Hepatocyte (in vitro differentiated cells): Measurements from ENCODE around the gene TAB3. TPM values are rescaled to one million over a fixed set of nuclear protein-coding genes. Genes with fewer than 3 reads are reported as not detected.

ENCODE experiments used
- DNase-seq: peaks from one replicate; pipeline ENCODE4 v3.0.0-alpha.2; 2016; ENCODE audit warnings: low spot score
- H2AFZ ChIP-seq: fragments of 200-600 bp; sonication (generic); 2 replicates; pipeline ENCODE4 v1.6.0; 2016; ENCODE audit warnings: antibody characterized with exemption, mild to moderate bottlenecking
- H3K27ac ChIP-seq: fragments of 200-600 bp; sonication (generic); 2 replicates; pipeline ENCODE4 v1.5.1; 2016; ENCODE audit warnings: mild to moderate bottlenecking
- H3K27me3 ChIP-seq: fragments of 200-600 bp; sonication (generic); 2 replicates; pipeline ENCODE4 v1.6.1; 2016
- H3K36me3 ChIP-seq: fragments of 200-600 bp; sonication (generic); replicated peaks from 2 replicates; pipeline ENCODE4 v1.5.1; 2016; ENCODE audit warnings: low read depth; ENCODE audit not compliant: insufficient read depth
- H3K4me1 ChIP-seq: fragments of 200-600 bp; sonication (generic); 2 replicates; pipeline ENCODE4 v1.5.1; 2016; ENCODE audit warnings: mild to moderate bottlenecking, moderate library complexity; ENCODE audit not compliant: insufficient read depth
- H3K4me2 ChIP-seq: fragments of 200-600 bp; sonication (generic); 2 replicates; pipeline ENCODE4 v1.6.0; 2016
- H3K4me3 ChIP-seq: fragments of 200-600 bp; sonication (generic); 2 replicates; pipeline ENCODE4 v1.5.1; 2016; ENCODE audit warnings: mild to moderate bottlenecking
- H3K79me2 ChIP-seq: fragments of 200-600 bp; sonication (generic); 2 replicates; pipeline ENCODE4 v1.6.0; 2017; ENCODE audit warnings: mild to moderate bottlenecking
- H3K9me2 ChIP-seq: fragments of 200-600 bp; sonication (generic); replicated peaks from 2 replicates; pipeline ENCODE4 v1.6.0; 2017; ENCODE audit warnings: mild to moderate bottlenecking; ENCODE audit not compliant: insufficient read depth
- H3K9me3 ChIP-seq: fragments of 200-600 bp; sonication (generic); 2 replicates; pipeline ENCODE4 v1.5.1; 2016; ENCODE audit warnings: low read depth, mild to moderate bottlenecking
- H4K20me1 ChIP-seq: fragments of 200-600 bp; sonication (generic); 2 replicates; pipeline ENCODE4 v1.6.0; 2016; ENCODE audit warnings: mild to moderate bottlenecking; ENCODE audit not compliant: insufficient read depth, poor library complexity, severe bottlenecking
- EZH2 ChIP-seq: fragments of 200-600 bp; sonication (generic); IDR thresholded peaks from 2 replicates; pipeline ENCODE4 v1.6.1; 2016; ENCODE audit warnings: antibody characterized with exemption, mild to moderate bottlenecking, borderline replicate concordance
- EZH2phosphoT487 ChIP-seq: fragments of 200-600 bp; sonication (generic); IDR thresholded peaks from one replicate; pipeline ENCODE4 v1.6.1; 2018; ENCODE audit warnings: antibody characterized with exemption, mild to moderate bottlenecking, low read depth, moderate library complexity; ENCODE audit not compliant: unreplicated experiment, severe bottlenecking
- whole genome bisulfite sequencing: methylation state at CpG from one replicate; pipeline ENCODE4 v1.1.6; 2016; ENCODE audit warnings: low lambda C conversion rate; ENCODE audit errors: missing lambda C conversion rate; 5-methylcytosine and 5-hydroxymethylcytosine counted together
- polyA plus RNA-seq: library from polyadenylated mRNA; unstranded; fragments of >200 nt; fragmentation: Nextera tagmentation; extraction: Ambion mirVana; gene quantifications from 2 replicates; pipeline ENCODE4 v1.2.1, GENCODE V29; 2016
- total RNA-seq: library from RNA; depleted of rRNA; stranded (reverse); fragments of >200 nt; gene quantifications from 2 replicates; pipeline ENCODE4 v1.2.3, GENCODE V29; 2014
- TF ChIP-seq, protein P1 (sequence below): fragments of 200-600 bp; sonication (generic); IDR thresholded peaks from 2 replicates; pipeline ENCODE4 v1.5.1; 2016; ENCODE audit warnings: antibody characterized with exemption, mild to moderate bottlenecking; ENCODE audit not compliant: poor library complexity

TAB3 gene
- total and polyA plus RNA-seq, 2 experiments from 2014 or later = 18.9 to 79.1 TPM

DNA sequence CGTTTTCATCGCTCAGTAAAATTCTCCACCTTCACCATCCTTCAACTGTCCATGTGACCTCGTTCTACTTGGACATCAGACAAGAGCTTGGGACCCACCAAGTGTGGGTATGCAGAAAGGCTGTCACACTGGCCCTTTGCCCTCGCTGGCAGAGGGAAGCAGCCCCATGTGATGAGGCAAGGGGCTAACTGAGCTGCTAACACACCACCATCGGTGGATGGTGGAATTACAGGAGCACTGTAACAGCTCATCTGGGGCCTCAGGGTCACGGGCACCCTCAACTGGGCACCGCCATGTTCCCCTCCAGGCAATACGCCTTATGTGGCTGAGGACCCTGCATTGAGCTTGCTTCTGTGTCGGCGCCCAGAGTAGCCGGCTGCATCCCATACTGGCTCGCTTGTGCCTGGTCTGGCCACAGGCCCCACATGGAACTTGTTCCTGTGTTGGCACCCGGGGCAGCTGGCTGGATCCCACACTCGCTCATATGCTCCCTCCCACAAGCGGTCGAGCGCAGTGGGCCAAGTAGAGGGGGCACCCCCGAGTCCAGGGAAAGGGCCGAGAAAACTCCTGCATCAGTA, 109.5 kb downstream of the TAB3 start:
- Histone ChIP-seq H3K9me3 (no peaks in the 10 kb centered on the region), H3K27me3 (no peaks in the 10 kb centered on the region), H3K4me2 (no peak overlapping the region), H3K4me3 (no peak overlapping the region), H3K9me2 (no peaks in the 10 kb centered on the region), H3K27ac (no peak overlapping the region), H3K79me2 (no peaks in the 10 kb centered on the region), H3K36me3 (no peaks in the 10 kb centered on the region), H2AFZ (no peak overlapping the region), H3K4me1 (no peaks in the 10 kb centered on the region), H4K20me1 (no peaks in the 10 kb centered on the region)
- TF ChIP-seq EZH2 = no peak
- TF ChIP-seq, protein P1, sequence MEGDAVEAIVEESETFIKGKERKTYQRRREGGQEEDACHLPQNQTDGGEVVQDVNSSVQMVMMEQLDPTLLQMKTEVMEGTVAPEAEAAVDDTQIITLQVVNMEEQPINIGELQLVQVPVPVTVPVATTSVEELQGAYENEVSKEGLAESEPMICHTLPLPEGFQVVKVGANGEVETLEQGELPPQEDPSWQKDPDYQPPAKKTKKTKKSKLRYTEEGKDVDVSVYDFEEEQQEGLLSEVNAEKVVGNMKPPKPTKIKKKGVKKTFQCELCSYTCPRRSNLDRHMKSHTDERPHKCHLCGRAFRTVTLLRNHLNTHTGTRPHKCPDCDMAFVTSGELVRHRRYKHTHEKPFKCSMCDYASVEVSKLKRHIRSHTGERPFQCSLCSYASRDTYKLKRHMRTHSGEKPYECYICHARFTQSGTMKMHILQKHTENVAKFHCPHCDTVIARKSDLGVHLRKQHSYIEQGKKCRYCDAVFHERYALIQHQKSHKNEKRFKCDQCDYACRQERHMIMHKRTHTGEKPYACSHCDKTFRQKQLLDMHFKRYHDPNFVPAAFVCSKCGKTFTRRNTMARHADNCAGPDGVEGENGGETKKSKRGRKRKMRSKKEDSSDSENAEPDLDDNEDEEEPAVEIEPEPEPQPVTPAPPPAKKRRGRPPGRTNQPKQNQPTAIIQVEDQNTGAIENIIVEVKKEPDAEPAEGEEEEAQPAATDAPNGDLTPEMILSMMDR = no peak
- TF ChIP-seq EZH2phosphoT487 = no peak
- WGBS = 88% methylated on average over 19 of the region's 19 CpGs
- DNase-seq = no peak

DNA sequence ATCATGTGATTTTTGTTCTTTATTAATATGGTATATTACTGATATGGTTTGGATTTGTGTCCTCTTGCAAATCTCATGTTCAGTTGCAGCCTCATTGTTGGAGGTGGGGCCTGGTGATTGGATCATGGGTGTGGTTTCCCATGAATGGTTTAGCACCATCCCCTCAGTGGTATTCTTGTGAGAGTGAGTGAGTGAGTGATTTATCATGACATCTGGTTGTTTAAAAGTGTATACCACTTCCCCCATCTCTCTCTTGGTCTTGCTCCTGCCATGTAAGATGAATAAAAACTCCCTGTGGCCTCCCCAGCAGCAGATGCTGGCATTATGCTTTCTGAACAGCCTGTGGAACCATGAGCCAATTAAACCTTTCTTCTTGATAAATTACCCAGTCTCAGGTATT, 111.5 kb downstream of the TAB3 start:
- Histone ChIP-seq H3K9me3 (no peaks in the 10 kb centered on the region), H3K4me3 (no peak overlapping the region), H3K27me3 (no peaks in the 10 kb centered on the region), H3K36me3 (no peaks in the 10 kb centered on the region), H3K9me2 (no peaks in the 10 kb centered on the region), H4K20me1 (no peaks in the 10 kb centered on the region), H2AFZ (no peak overlapping the region), H3K4me1 (no peaks in the 10 kb centered on the region), H3K4me2 (no peak overlapping the region), H3K79me2 (no peaks in the 10 kb centered on the region), H3K27ac (no peak overlapping the region)
- TF ChIP-seq EZH2 = no peak
- TF ChIP-seq, protein P1 = no peak
- no peak for TF ChIP-seq EZH2phosphoT487
- no peak for DNase-seq

Other genes with a start within 250 kb of the TAB3 start
- 29.9 and 30.3 TPM in 2 replicates for gene GK, start 235.8 kb downstream of the TAB3 start, total RNA-seq
- 14.4 and 18.5 TPM in 2 replicates for gene GK, start 235.8 kb downstream of the TAB3 start, polyA plus RNA-seq
- gene FTHL17, start 182.8 kb upstream of the TAB3 start, total RNA-seq = not detected in 2 replicates
- not detected in 2 replicates for gene FTHL17, start 182.8 kb upstream of the TAB3 start, polyA plus RNA-seq